Fibroblast of lung (primary cell): ENCODE results near the gene ATP10A.

Experiments used
- EZH2 ChIP-seq: IDR thresholded peaks from 2 replicates; pipeline ENCODE4 v1.5.1; 2012; ENCODE audit warnings: low read length, control low read depth, mild to moderate bottlenecking; ENCODE audit errors: missing control alignments
- TF ChIP-seq, protein P1 (sequence below), 2 donors: IDR thresholded peaks in 1 of 2; conservative IDR thresholded peaks in 1 of 2; 1 replicate in 1 of 2; 2 replicates in 1 of 2; pipeline ENCODE4 v1.5.1; 2011 to 2012; ENCODE audit warnings: low read length in 2 of 2, control low read depth in 1 of 2, inconsistent platforms in 1 of 2, low read depth in 1 of 2, mild to moderate bottlenecking in 1 of 2

DNA sequence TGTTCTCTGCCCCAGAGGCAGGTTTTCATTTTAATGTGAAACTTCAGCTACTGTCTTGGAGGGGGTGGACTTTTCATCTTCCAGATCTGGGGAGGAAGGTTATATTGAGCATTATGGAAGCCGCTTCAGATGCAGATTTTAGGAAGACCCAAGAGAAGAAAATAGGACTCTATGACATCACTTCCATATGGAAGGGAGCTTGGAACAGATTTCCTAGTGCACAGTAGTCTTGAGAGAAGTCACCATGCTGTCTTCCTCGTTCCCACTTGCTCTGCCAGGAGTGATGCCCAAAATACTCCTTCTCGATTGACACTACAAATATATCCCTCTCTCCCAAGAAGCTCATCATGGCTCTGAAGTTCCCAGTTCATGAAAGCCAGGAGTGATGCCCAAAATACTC, 197.2 kb downstream of the ATP10A start:
- TF ChIP-seq, protein P1, sequence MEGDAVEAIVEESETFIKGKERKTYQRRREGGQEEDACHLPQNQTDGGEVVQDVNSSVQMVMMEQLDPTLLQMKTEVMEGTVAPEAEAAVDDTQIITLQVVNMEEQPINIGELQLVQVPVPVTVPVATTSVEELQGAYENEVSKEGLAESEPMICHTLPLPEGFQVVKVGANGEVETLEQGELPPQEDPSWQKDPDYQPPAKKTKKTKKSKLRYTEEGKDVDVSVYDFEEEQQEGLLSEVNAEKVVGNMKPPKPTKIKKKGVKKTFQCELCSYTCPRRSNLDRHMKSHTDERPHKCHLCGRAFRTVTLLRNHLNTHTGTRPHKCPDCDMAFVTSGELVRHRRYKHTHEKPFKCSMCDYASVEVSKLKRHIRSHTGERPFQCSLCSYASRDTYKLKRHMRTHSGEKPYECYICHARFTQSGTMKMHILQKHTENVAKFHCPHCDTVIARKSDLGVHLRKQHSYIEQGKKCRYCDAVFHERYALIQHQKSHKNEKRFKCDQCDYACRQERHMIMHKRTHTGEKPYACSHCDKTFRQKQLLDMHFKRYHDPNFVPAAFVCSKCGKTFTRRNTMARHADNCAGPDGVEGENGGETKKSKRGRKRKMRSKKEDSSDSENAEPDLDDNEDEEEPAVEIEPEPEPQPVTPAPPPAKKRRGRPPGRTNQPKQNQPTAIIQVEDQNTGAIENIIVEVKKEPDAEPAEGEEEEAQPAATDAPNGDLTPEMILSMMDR (conservative IDR thresholded peaks at IDR 0.05 in 1 of 2, IDR thresholded peaks at IDR 0.05 in 1 of 2; ENCODE audit: low read depth in 1 of 2, low read length in 2 of 2) = no peak
- TF ChIP-seq EZH2 = no peak
